Osteocyte (in vitro differentiated cells): ENCODE measurements around the gene POLR3GL. TPM values are rescaled to one million over a fixed set of nuclear protein-coding genes. Genes with fewer than 3 reads are reported as not detected.
"Not testable (repeated sequence)": the region's sequence is repeated elsewhere in the genome, so short reads cannot be mapped to it uniquely, and the experiment has no call there.

Experiments
- DNase-seq: peaks from one replicate; pipeline ENCODE4 v3.0.0; 2021; ENCODE audit warnings: mixed read lengths; ENCODE audit not compliant: unreplicated experiment; ENCODE audit errors: extremely low spot score
- H3K27ac Mint-ChIP-seq: one replicate; pipeline ENCODE4 v1.8.0; 2021; ENCODE audit warnings: mild to moderate bottlenecking, mixed read lengths; ENCODE audit not compliant: unreplicated experiment
- H3K27me3 Mint-ChIP-seq: one replicate; pipeline ENCODE4 v1.8.0; 2021; ENCODE audit warnings: mixed read lengths; ENCODE audit not compliant: unreplicated experiment
- H3K36me3 Mint-ChIP-seq: one replicate; pipeline ENCODE4 v1.8.0; 2021; ENCODE audit warnings: mixed read lengths; ENCODE audit not compliant: unreplicated experiment
- H3K4me1 Mint-ChIP-seq: one replicate; pipeline ENCODE4 v1.8.0; 2021; ENCODE audit warnings: mixed read lengths; ENCODE audit not compliant: unreplicated experiment
- H3K4me3 Mint-ChIP-seq: one replicate; pipeline ENCODE4 v1.8.0; 2021; ENCODE audit warnings: mild to moderate bottlenecking, moderate library complexity, mixed read lengths; ENCODE audit not compliant: unreplicated experiment
- H3K9me3 Mint-ChIP-seq: one replicate; pipeline ENCODE4 v1.8.0; 2021; ENCODE audit warnings: mixed read lengths; ENCODE audit not compliant: unreplicated experiment
- CTCF ChIP-seq: fragments of 200-600 bp; sonication (generic); IDR thresholded peaks from 2 replicates; pipeline ENCODE4 v1.5.0; 2021; ENCODE audit warnings: antibody characterized with exemption, mild to moderate bottlenecking, moderate library complexity
- total RNA-seq: library from RNA; stranded (reverse); gene quantifications from 2 replicates; pipeline ENCODE4 v1.2.1, GENCODE V29; 2021

Gene POLR3GL
- total RNA-seq, 1 donor from 2014 or later = 22.4 TPM

DNA sequence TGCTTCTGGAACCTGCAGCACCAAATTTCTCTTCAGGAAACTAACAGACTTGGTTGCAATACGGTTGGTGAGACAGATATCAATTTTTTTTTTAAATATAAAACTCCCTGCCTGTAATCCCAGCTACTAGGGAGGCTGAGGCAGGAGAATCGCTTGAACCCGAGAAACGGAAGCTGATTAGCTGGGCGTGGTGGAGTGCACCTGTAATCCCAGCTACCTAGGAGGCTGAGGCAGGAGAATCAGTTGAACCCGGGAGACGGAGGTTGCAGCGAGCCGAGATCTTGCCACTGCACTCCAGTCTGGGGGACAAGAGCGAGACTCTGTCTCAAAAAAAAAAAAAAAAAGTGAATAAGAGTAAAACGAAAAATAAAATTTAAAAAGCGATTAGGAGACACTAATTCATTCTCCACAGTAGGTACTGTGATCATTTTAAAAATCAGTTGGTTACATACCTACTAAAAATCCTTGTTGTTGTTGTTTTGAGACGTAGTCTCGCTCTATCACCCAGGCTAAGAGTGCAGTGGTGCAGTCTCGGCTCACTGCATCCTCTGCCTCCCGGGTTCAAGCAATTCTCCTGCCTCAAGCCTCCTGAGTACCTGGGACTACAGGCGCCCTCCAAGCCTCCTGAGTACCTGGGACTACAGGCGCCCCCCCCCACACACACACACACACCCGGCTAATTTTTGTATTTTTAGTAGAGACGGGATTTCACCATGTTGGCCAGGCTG lies 36.4 kb upstream of the POLR3GL start:
- DNase-seq = no peak
- peaks cover 14% of the 10 kb centered on the region for H3K36me3 Mint-ChIP-seq
- H3K4me1 Mint-ChIP-seq = peaks cover 9% of the 10 kb centered on the region
- H3K27ac Mint-ChIP-seq = no peak overlapping the region
- no peak for TF ChIP-seq CTCF
- H3K9me3 Mint-ChIP-seq = no peaks in the 10 kb centered on the region
- H3K4me3 Mint-ChIP-seq = peak overlapping the region; percentile 72
- no peaks in the 10 kb centered on the region for H3K27me3 Mint-ChIP-seq

GRCh38 chr1:145932522-145933009 lies 31.9 kb upstream of the POLR3GL start:
- not testable (repeated sequence) for DNase-seq, H3K9me3 Mint-ChIP-seq, H3K4me1 Mint-ChIP-seq, H3K27ac Mint-ChIP-seq, H3K27me3 Mint-ChIP-seq, H3K4me3 Mint-ChIP-seq
- peaks cover 14% of the 10 kb centered on the region for H3K36me3 Mint-ChIP-seq

- Mint-ChIP-seq H3K27ac (no peak overlapping the region), H3K4me1 (no peaks in the 10 kb centered on the region), H3K9me3 (no peaks in the 10 kb centered on the region), H3K36me3 (peaks cover 20% of the 10 kb centered on the region), H3K4me3 (no peak overlapping the region), H3K27me3 (no peaks in the 10 kb centered on the region)
- DNase-seq = no peak
- no peak for TF ChIP-seq CTCF
Measured at GRCh38 chr1:145935708-145936107, 28.8 kb upstream of the POLR3GL start.

GRCh38 chr1:145936247-145936646 lies 28.2 kb upstream of the POLR3GL start:
- H3K27ac Mint-ChIP-seq = no peak overlapping the region
- TF ChIP-seq CTCF = no peak
- DNase-seq = peak; percentile 67
- no peaks in the 10 kb centered on the region for H3K27me3 Mint-ChIP-seq
- H3K9me3 Mint-ChIP-seq = no peaks in the 10 kb centered on the region
- H3K36me3 Mint-ChIP-seq = peaks cover 21% of the 10 kb centered on the region
- H3K4me1 Mint-ChIP-seq = no peaks in the 10 kb centered on the region
- no peak overlapping the region for H3K4me3 Mint-ChIP-seq

GRCh38 chr1:145937436-145937835 lies 27.1 kb upstream of the POLR3GL start:
- no peak for DNase-seq
- Mint-ChIP-seq H3K9me3 (no peaks in the 10 kb centered on the region), H3K27ac (no peak overlapping the region), H3K4me1 (no peaks in the 10 kb centered on the region), H3K36me3 (peaks cover 20% of the 10 kb centered on the region), H3K4me3 (no peak overlapping the region), H3K27me3 (no peaks in the 10 kb centered on the region)
- TF ChIP-seq CTCF = no peak
